Measurements from ENCODE around the gene CORO2B.

- TF ChIP-seq CTCF (conservative IDR thresholded peaks at IDR 0.05; ENCODE audit: low read depth in 2 of 2) (no peak), EZH2phosphoT487 (IDR thresholded peaks at IDR 0.05; ENCODE audit: unreplicated experiment) (no peak), ETS1 (IDR thresholded peaks at IDR 0.05) (no peak), POLR2AphosphoS5 (IDR thresholded peaks at IDR 0.05; ENCODE audit: low read depth) (no peak), EZH2 (IDR thresholded peaks at IDR 0.05; ENCODE audit: low read depth, unreplicated experiment) (no peak), CREB1 (CRISPR knock-in tag; IDR thresholded peaks at IDR 0.05; ENCODE audit: low read depth) (no peak), NANOG (IDR thresholded peaks at IDR 0.05; ENCODE audit: borderline replicate concordance) (no peak), REST (IDR thresholded peaks at IDR 0.05; ENCODE audit: unreplicated experiment) (no peak), JUNB (IDR thresholded peaks at IDR 0.05; ENCODE audit: unreplicated experiment) (no peak), ZNF331 (CRISPR knock-in tag; IDR thresholded peaks at IDR 0.05; ENCODE audit: low read depth) (no peak), ZNF114 (CRISPR knock-in tag; IDR thresholded peaks at IDR 0.05) (no peak)
Measured at GRCh38 chr15:68687136-68687735, 108.4 kb downstream of the CORO2B start.

Measured in GM23338 (cell line).